GM12878 (cell line): ENCODE data around the gene NHEJ1. TPM values are rescaled to one million over a fixed set of nuclear protein-coding genes. Genes with fewer than 3 reads are reported as not detected.

Experiments used
- ATAC-seq: fragments of 200-7000 bp; cut with Tn5 transposase; 3 replicates; pipeline ENCODE4 v1.9.1; 2020; ENCODE audit warnings: mild to moderate bottlenecking, moderate library complexity
- BruUV-seq: library from RNA; stranded (reverse); fragments of 400-500 nt; replicated peaks from 2 replicates; lab custom pipeline; 2021; lab: Mats Ljungman, UMichigan
- CTCF ChIA-PET: fragments of 300-600 bp; sonication (Branson Sonifier 250); formaldehyde crosslinking; extraction: SDS; loops from one replicate; lab custom pipeline; 2021; ENCODE audit warnings: inconsistent platforms; lab: Yijun Ruan, JAX
- POLR2A ChIA-PET: fragments of 350-600 bp; formaldehyde crosslinking; extraction: SDS; loops from one replicate; lab custom pipeline; 2021; ENCODE audit warnings: inconsistent platforms; lab: Charles Lee
- RAD21 ChIA-PET: fragments of 300-600 bp; sonication (Branson Sonifier 250); formaldehyde crosslinking; loops from one replicate; lab custom pipeline; 2023; ENCODE audit warnings: antibody characterized with exemption; ENCODE audit not compliant: unreplicated experiment; lab: Charles Lee
- SMC1A ChIA-PET: fragments of 300-600 bp; sonication (Branson Sonifier 250); formaldehyde crosslinking; loops from one replicate; lab custom pipeline; 2023; ENCODE audit not compliant: unreplicated experiment, uncharacterized antibody; lab: Charles Lee
- DNase-seq: peaks from one replicate; pipeline ENCODE4 v3.0.0-alpha.2; 2011; ENCODE audit warnings: low read depth, low spot score
- FAIRE-seq: peaks from 3 replicates; lab custom pipeline; 2011; peaks lifted over from hg19 to GRCh38; lab: Jason Lieb, UNC
- H2AFZ ChIP-seq: 2 replicates; pipeline ENCODE4 v1.6.0; 2011; ENCODE audit warnings: low read depth, low read length, control low read depth; ENCODE audit not compliant: control insufficient read depth
- H3K27ac ChIP-seq: 2 replicates; pipeline ENCODE4 v1.5.1; 2011; ENCODE audit warnings: control low read depth; ENCODE audit not compliant: control insufficient read depth, insufficient read depth
- H3K27me3 ChIP-seq, 2 experiments: replicated peaks in 1 of 2; 2 replicates each; pipeline versions ENCODE4 v1.6.0 to v1.6.1; 2011; ENCODE audit warnings: low read length in 1 of 2; ENCODE audit not compliant: control insufficient read depth in 2 of 2, insufficient read depth in 2 of 2
- H3K36me3 ChIP-seq, 2 experiments: 2 replicates each; pipeline ENCODE4 v1.5.1; 2011; ENCODE audit warnings: low read length in 1 of 2; ENCODE audit not compliant: control insufficient read depth in 2 of 2, insufficient read depth in 2 of 2
- H3K4me1 ChIP-seq: 2 replicates; pipeline ENCODE4 v1.6.1; 2011; ENCODE audit warnings: mild to moderate bottlenecking, low read length, moderate library complexity, mixed read lengths; ENCODE audit not compliant: control insufficient read depth, insufficient read depth
- H3K4me2 ChIP-seq: 2 replicates; pipeline ENCODE4 v1.6.0; 2011; ENCODE audit warnings: control low read depth; ENCODE audit not compliant: control insufficient read depth, insufficient read depth
- H3K4me3 ChIP-seq: fragments of 200-600 bp; sonication (generic); 2 replicates; pipeline ENCODE4 v1.5.1; 2016
- H3K79me2 ChIP-seq: 2 replicates; pipeline ENCODE4 v1.6.0; 2011; ENCODE audit warnings: low read length; ENCODE audit not compliant: control insufficient read depth, insufficient read depth
- H3K9ac ChIP-seq: 2 replicates; pipeline ENCODE4 v1.8.0; 2011; ENCODE audit warnings: low read length, control low read depth, mixed read lengths; ENCODE audit not compliant: control insufficient read depth, insufficient read depth
- H3K9me3 ChIP-seq: replicated peaks from 3 replicates; pipeline ENCODE4 v1.5.1; 2011; ENCODE audit warnings: mild to moderate bottlenecking, low read length; ENCODE audit not compliant: control insufficient read depth, insufficient read depth
- H4K20me1 ChIP-seq: 2 replicates; pipeline ENCODE4 v1.6.0; 2011; ENCODE audit not compliant: control insufficient read depth, insufficient read depth
- ATF3 ChIP-seq: IDR thresholded peaks from 2 replicates; pipeline ENCODE4 v1.6.1; 2011; ENCODE audit warnings: low read depth, mild to moderate bottlenecking, low read length, moderate library complexity, borderline replicate concordance; ENCODE audit errors: extremely low read depth
- BHLHE40 ChIP-seq, 2 experiments: fragments of 450-650 bp in 1 of 2; IDR thresholded peaks; 2 replicates each; pipeline ENCODE4 v1.6.1; 2011 to 2017; ENCODE audit warnings: low read depth in 2 of 2, borderline replicate concordance in 1 of 2, improper control_type of control experiment in 1 of 2, low read length in 1 of 2, mild to moderate bottlenecking in 1 of 2
- ETV6 ChIP-seq, 2 experiments: fragments of 450-650 bp in 1 of 2; IDR thresholded peaks in 1 of 2; conservative IDR thresholded peaks in 1 of 2; 2 replicates each; pipeline ENCODE4 v1.6.1; 2014; ENCODE audit warnings: antibody characterized with exemption in 1 of 2, borderline replicate concordance in 1 of 2, low read depth in 1 of 2, mild to moderate bottlenecking in 1 of 2, moderate library complexity in 1 of 2
- KDM1A ChIP-seq: fragments of 200-600 bp; sonication (generic); IDR thresholded peaks from 2 replicates; pipeline ENCODE4 v1.6.1; 2016; ENCODE audit warnings: borderline replicate concordance
- MAX ChIP-seq: IDR thresholded peaks from 2 replicates; pipeline ENCODE4 v1.6.1; 2012; ENCODE audit warnings: low read depth, low read length, improper control_type of control experiment
- RBBP5 ChIP-seq: fragments of 200-600 bp; sonication (generic); conservative IDR thresholded peaks from 2 replicates; pipeline ENCODE4 v1.6.1; 2016
- TAF1 ChIP-seq: IDR thresholded peaks from 2 replicates; pipeline ENCODE4 v1.6.1; 2011; ENCODE audit warnings: mild to moderate bottlenecking, low read depth, low read length, borderline replicate concordance
- ZNF687 ChIP-seq: fragments of 450-650 bp; IDR thresholded peaks from 2 replicates; pipeline ENCODE4 v1.6.1; 2017; ENCODE audit warnings: mild to moderate bottlenecking, moderate library complexity
- WGBS: methylation state at CpG from one replicate; pipeline ENCODE4 v1.1.6; 2016; ENCODE audit warnings: low lambda C conversion rate; ENCODE audit not compliant: insufficient replicate concordance, insufficient coverage; ENCODE audit errors: missing lambda C conversion rate; 5-methylcytosine and 5-hydroxymethylcytosine counted together
- in situ Hi-C: fragments of 300-500 bp; cut with MboI; formaldehyde crosslinking; loops from 9 replicates; pipeline ENCODE4 v1.14.3; 2018; ENCODE audit warnings: mixed read lengths
- intact Hi-C: fragments of 100-400 bp; cut with micrococcal nuclease; formaldehyde crosslinking; loops from one replicate; pipeline ENCODE4 v1.14.2; 2022; ENCODE audit not compliant: unreplicated experiment
- polyA plus RNA-seq, 11 experiments: library from polyadenylated mRNA; depleted of rRNA in 4 of 11; unstranded in 6 of 11; stranded (reverse) in 5 of 11; fragments of >200 nt; fragmentation: Nextera tagmentation in 4 of 11; fragmentation: Illumina TruSeq in 1 of 11; extraction: Ambion mirVana in 4 of 11; extraction: Trizol in 1 of 11; gene quantifications; 1 replicate in 1 of 11; 2 replicates in 10 of 11; pipeline versions ENCODE4 v1.2.1 to v1.2.3, GENCODE V29; 2011 to 2016; ENCODE audit warnings: inconsistent platforms in 2 of 11, missing spikeins in 2 of 11, low read depth in 1 of 11
- total RNA-seq, 4 experiments: library from RNA; depleted of rRNA in 3 of 4; stranded (reverse); fragments of >200 nt in 3 of 4; fragmentation: Illumina TruSeq in 1 of 4; extraction: Trizol in 1 of 4; gene quantifications; 2 replicates each; pipeline versions ENCODE4 v1.2.1 to v1.2.3, GENCODE V29; 2013 to 2021

Gene NHEJ1
- total and polyA plus RNA-seq, 10 of the 15 experiments (the other 5 are each of a cell fraction or from before 2014, with no cell fraction given), result 11.8 to 20.2 (median 17.0) TPM

GRCh38 chr2:219158025-219158424 lies 2.6 kb downstream of the NHEJ1 start (continued):
- TF ChIP-seq ZNF687 (no peak), KDM1A (no peak), TAF1 (no peak)

GRCh38 chr2:219157396-219157795 lies 3.2 kb downstream of the NHEJ1 start:
- Histone ChIP-seq H3K36me3 (peaks cover 0 to 3% of the 10 kb centered on the region in 2 experiments; a peak in 1 of 4 replicates), H3K79me2 (peaks cover 2% of the 10 kb centered on the region), H4K20me1 (no peaks in the 10 kb centered on the region), H2AFZ (no peak overlapping the region), H3K27me3 (no peaks in the 10 kb centered on the region), H3K4me1 (peaks cover 4% of the 10 kb centered on the region; the same call in 1 of the 2 replicates), H3K4me2 (no peak overlapping the region), H3K27ac (no peak overlapping the region), H3K4me3 (no peak overlapping the region), H3K9me3 (no peaks in the 10 kb centered on the region), H3K9ac (no peak overlapping the region)
- no TSS peak for BruUV-seq
- CTCF ChIA-PET, result interaction anchor here (0.6 to 10.0 kb wide), 18 partner anchors 13 to 196 kb away, joined by 3 to 208 read pairs (median 5); partner anchors contain the start of genes GLB1L and STK16
- intact Hi-C loops, result no loop called here
- FAIRE-seq, result no peak
- TF ChIP-seq ETV6 (conservative IDR thresholded peaks at IDR 0.05 in 1 of 2, IDR thresholded peaks at IDR 0.05 in 1 of 2; ENCODE audit: borderline replicate concordance in 1 of 2, low read depth in 1 of 2) (no peak), BHLHE40 (IDR thresholded peaks at IDR 0.05; ENCODE audit: borderline replicate concordance in 1 of 2, low read depth in 2 of 2, low read length in 1 of 2) (no peak), RBBP5 (no peak), MAX (no peak), ATF3 (no peak)
- SMC1A ChIA-PET, result interaction anchor here (0.6 to 7.2 kb wide), 12 partner anchors 13 to 270 kb away, joined by 3 to 49 read pairs (median 4); no protein-coding TSS in a partner anchor
- no peak for ATAC-seq
- DNase-seq, result no peak
- 77% methylated on average over 8 of the region's 8 CpGs for WGBS
- POLR2A ChIA-PET, result interaction anchor here (0.6 to 1.7 kb wide), 2 partner anchors 49 to 220 kb away, joined by 3 to 5 read pairs; partner anchors contain the start of gene ZFAND2B
- RAD21 ChIA-PET, result interaction anchor here (0.7 to 1.8 kb wide), 5 partner anchors 53 to 144 kb away, joined by 3 to 6 read pairs (median 4); no protein-coding TSS in a partner anchor
- in situ Hi-C loops, result loop anchor here (5.0 kb wide), 1 partner anchor 140 kb away; no protein-coding TSS in a partner anchor
